ENCODE data around the gene EDEM1. TPM values are rescaled to one million over a fixed set of nuclear protein-coding genes. Genes with fewer than 3 reads are reported as not detected.
A peak's percentile ranks its signal among the peaks of the same experiment; 100 is the strongest.
"Not testable (repeated sequence)": the region's sequence is repeated elsewhere in the genome, so short reads cannot be mapped to it uniquely, and the experiment has no call there.

Gene EDEM1
- total RNA-seq, 4 donors from 2014 or later = 37.2 to 139 (median 78.1) TPM

- Histone ChIP-seq H3K4me1 (peaks cover 0 to 74% (median 21%) of the 10 kb centered on the region in 4 donors), H3K4me3 (no peak overlapping the region), H3K36me3 (no peaks in the 10 kb centered on the region), H3K27me3 (no peaks in the 10 kb centered on the region), H3K27ac (no peak overlapping the region), H3K9me3 (no peaks in the 10 kb centered on the region)
- no peak for DNase-seq (ENCODE audit: low spot score in 2 of 2)
- no peak for TF ChIP-seq POLR2A (IDR thresholded peaks at IDR 0.05)
- no peak for TF ChIP-seq EP300 (IDR thresholded peaks at IDR 0.05)
- no peak for TF ChIP-seq CTCF (IDR thresholded peaks at IDR 0.05)
- WGBS, 2 donors = 95 to 96% methylated on average over 4 of the region's 4 CpGs
Measured at GRCh38 chr3:5143464-5143863, 44.0 kb upstream of the EDEM1 start.

- TF ChIP-seq EP300 (IDR thresholded peaks at IDR 0.05) (no peak), CTCF (IDR thresholded peaks at IDR 0.05) (no peak), POLR2A (IDR thresholded peaks at IDR 0.05) (no peak)
- H3K4me3 ChIP-seq = no peak overlapping the region
- H3K27ac ChIP-seq = peak overlapping the region in 1 of 4 donors; percentile 49
- no peaks in the 10 kb centered on the region for H3K27me3 ChIP-seq
- WGBS, 2 donors = 87 to 92% methylated on average over 5 of the region's 5 CpGs
- H3K9me3 ChIP-seq = no peaks in the 10 kb centered on the region
- DNase-seq (ENCODE audit: low spot score in 2 of 2) = no peak
- H3K4me1 ChIP-seq = peaks cover 0 to 68% (median 15%) of the 10 kb centered on the region in 4 donors
- H3K36me3 ChIP-seq = no peaks in the 10 kb centered on the region
Measured at GRCh38 chr3:5144316-5144994, 43.1 kb upstream of the EDEM1 start.

- Histone ChIP-seq H3K27ac (no peak overlapping the region), H3K9me3 (no peaks in the 10 kb centered on the region), H3K4me3 (no peak overlapping the region), H3K36me3 (no peaks in the 10 kb centered on the region), H3K27me3 (no peaks in the 10 kb centered on the region), H3K4me1 (peaks cover 0 to 68% (median 10%) of the 10 kb centered on the region in 4 donors)
- DNase-seq (ENCODE audit: low spot score in 2 of 2) = no peak
- WGBS, 2 donors = 89 to 90% methylated on average over 5 of the region's 5 CpGs
- no peak for TF ChIP-seq CTCF (IDR thresholded peaks at IDR 0.05)
- TF ChIP-seq EP300 (IDR thresholded peaks at IDR 0.05) = no peak
- TF ChIP-seq POLR2A (IDR thresholded peaks at IDR 0.05) = no peak
Measured at GRCh38 chr3:5145120-5145519, 42.4 kb upstream of the EDEM1 start.

GRCh38 chr3:5147152-5147551 is 40.4 kb upstream of the EDEM1 start:
- H3K4me3 ChIP-seq; DNase-seq (ENCODE audit: low spot score in 2 of 2); H3K36me3 ChIP-seq; H3K27ac ChIP-seq; H3K9me3 ChIP-seq; H3K27me3 ChIP-seq: not testable (repeated sequence)
- peaks cover 0 to 50% (median 9%) of the 10 kb centered on the region in 4 donors for H3K4me1 ChIP-seq
- 96 to 98% methylated on average over 5 of the region's 5 CpGs for WGBS, 2 donors

GRCh38 chr3:5149306-5149880 is 38.1 kb upstream of the EDEM1 start:
- no peak for DNase-seq (ENCODE audit: low spot score in 2 of 2)
- TF ChIP-seq CTCF (IDR thresholded peaks at IDR 0.05) (no peak), EP300 (IDR thresholded peaks at IDR 0.05) (no peak), POLR2A (IDR thresholded peaks at IDR 0.05) (no peak)
- 81 to 86% methylated on average over 7 of the region's 7 CpGs for WGBS, 2 donors

More at GRCh38 chr3:5149306-5149880, 38.1 kb upstream of the EDEM1 start:
- no peak overlapping the region for H3K27ac ChIP-seq
- H3K4me1 ChIP-seq = peaks cover 0 to 30% (median 3%) of the 10 kb centered on the region in 4 donors
- H3K9me3 ChIP-seq = no peaks in the 10 kb centered on the region
- H3K27me3 ChIP-seq = no peaks in the 10 kb centered on the region
- H3K4me3 ChIP-seq = no peak overlapping the region
- no peaks in the 10 kb centered on the region for H3K36me3 ChIP-seq

Measured in tibial nerve (tissue), 4 donors.